Stimulated activated CD4-positive, alpha-beta T cell treated with anti-CD3 and anti-CD28 coated beads, Interleukin-1b, Interleukin-23, amount 100 ng/mL, for 48 hours (primary cell): ENCODE results near the gene TSFM.

ENCODE experiments used
- DNase-seq: peaks from one replicate; pipeline ENCODE4 v3.0.0-alpha.2; 2020

Gene TSFM

GRCh38 chr12:57746025-57746424 is 36.6 kb upstream of the TSFM start:
- DNase-seq, result no peak

- no peak for DNase-seq
Observed at GRCh38 chr12:57749061-57749460, 33.5 kb upstream of the TSFM start.

GRCh38 chr12:57750561-57751431 is 31.8 kb upstream of the TSFM start:
- DNase-seq, result no peak

GRCh38 chr12:57751432-57751787 is 31.2 kb upstream of the TSFM start:
- DNase-seq, result no peak

GRCh38 chr12:57751788-57752667 is 30.6 kb upstream of the TSFM start, which contains the start of gene CDK4:
Gene CDK4, minus strand, starts transcription at chr12:57752310. Its CDS starts 593 bp downstream, at chr12:57751717.
- DNase-seq, result peak; percentile 100

- DNase-seq, result no peak
Observed at GRCh38 chr12:57752668-57753000, 30.0 kb upstream of the TSFM start.

GRCh38 chr12:57753756-57754337 is 28.7 kb upstream of the TSFM start:
- DNase-seq, result no peak

GRCh38 chr12:57754411-57755193 is 28.0 kb upstream of the TSFM start, which contains the start of gene MARCHF9:
Gene MARCHF9, plus strand, starts transcription at chr12:57755103. Its CDS starts 426 bp downstream, at chr12:57755529.
- DNase-seq, result peak; percentile 87

- DNase-seq, result no peak
Observed at GRCh38 chr12:57755194-57755453, 27.5 kb upstream of the TSFM start.

- no peak for DNase-seq
Observed at GRCh38 chr12:57755454-57756372, 26.9 kb upstream of the TSFM start.

- peak; percentile 73 for DNase-seq
Observed at GRCh38 chr12:57756406-57757341, 25.9 kb upstream of the TSFM start.

- no peak for DNase-seq
Observed at GRCh38 chr12:57757771-57758170, 24.8 kb upstream of the TSFM start.

GRCh38 chr12:57758552-57759359 is 23.8 kb upstream of the TSFM start:
- DNase-seq, result no peak

GRCh38 chr12:57759360-57759980 is 23.1 kb upstream of the TSFM start:
- no peak for DNase-seq

- DNase-seq, result no peak
Observed at GRCh38 chr12:57760347-57760982, 22.1 kb upstream of the TSFM start.

- no peak for DNase-seq
Observed at GRCh38 chr12:57761391-57761998, 21.1 kb upstream of the TSFM start.

GRCh38 chr12:57762463-57762862 is 20.1 kb upstream of the TSFM start:
- DNase-seq, result no peak
